Fibroblast of skin of left biceps (primary cell): Measurements from ENCODE around the gene SPACDR.
"Not testable (repeated sequence)": the region's sequence is repeated elsewhere in the genome, so short reads cannot be mapped to it uniquely, and the experiment has no call there.

Source experiments
- DNase-seq, 2 experiments: peaks; one replicate each; pipeline ENCODE4 v3.0.0-alpha.2; 2013; ENCODE audit warnings: low read depth in 2 of 2

The SPACDR gene

GRCh38 chr7:100464210-100464660, at the start of gene SPACDR:
Gene SPACDR, minus strand, starts transcription at chr7:100464260. Its CDS starts 235 bp downstream, at chr7:100464025.
- DNase-seq: no peak

- no peak for DNase-seq
Observed at GRCh38 chr7:100513212-100513810, 49.3 kb upstream of the SPACDR start.

GRCh38 chr7:100510437-100511239, 46.6 kb upstream of the SPACDR start:
- no peak for DNase-seq

- peak; percentile 76 for DNase-seq
Observed at GRCh38 chr7:100509231-100509630, 45.2 kb upstream of the SPACDR start.

GRCh38 chr7:100506356-100506923, 42.4 kb upstream of the SPACDR start:
- DNase-seq: no peak

- no peak for DNase-seq
Observed at GRCh38 chr7:100504887-100505611, 41.0 kb upstream of the SPACDR start.

GRCh38 chr7:100504031-100504430, 40.0 kb upstream of the SPACDR start:
- DNase-seq: not testable (repeated sequence)

GRCh38 chr7:100500743-100501142, 36.7 kb upstream of the SPACDR start:
- not testable (repeated sequence) for DNase-seq

- DNase-seq: no peak
Observed at GRCh38 chr7:100496509-100496908, 32.4 kb upstream of the SPACDR start.

- DNase-seq: no peak
Observed at GRCh38 chr7:100493476-100494264, 29.6 kb upstream of the SPACDR start.

GRCh38 chr7:100492738-100493475, 28.8 kb upstream of the SPACDR start:
- DNase-seq: no peak

- no peak for DNase-seq
Observed at GRCh38 chr7:100491192-100491578, 27.1 kb upstream of the SPACDR start.

- DNase-seq: no peak
Observed at GRCh38 chr7:100490483-100491191, 26.6 kb upstream of the SPACDR start.

- DNase-seq: peak; percentile 87 to 89
Observed at GRCh38 chr7:100489824-100490223, 25.8 kb upstream of the SPACDR start.

GRCh38 chr7:100489121-100489520, 25.1 kb upstream of the SPACDR start:
- DNase-seq: no peak

GRCh38 chr7:100488333-100489095, 24.5 kb upstream of the SPACDR start:
- no peak for DNase-seq

- no peak for DNase-seq
Observed at GRCh38 chr7:100486753-100487446, 22.8 kb upstream of the SPACDR start.

- no peak for DNase-seq
Observed at GRCh38 chr7:100486111-100486636, 22.1 kb upstream of the SPACDR start.
